HG03354 (cell line): ENCODE results near the gene RRN3.
"Not testable (repeated sequence)": the region's sequence is repeated elsewhere in the genome, so short reads cannot be mapped to it uniquely, and the experiment has no call there.

ENCODE experiments used
- ATAC-seq: cut with Tn5 transposase; IDR thresholded peaks from one replicate; pipeline ENCODE4 v1.9.1; 2021; ENCODE audit warnings: mild to moderate bottlenecking; ENCODE audit not compliant: unreplicated experiment, poor library complexity, severe bottlenecking

Gene RRN3, protein sequence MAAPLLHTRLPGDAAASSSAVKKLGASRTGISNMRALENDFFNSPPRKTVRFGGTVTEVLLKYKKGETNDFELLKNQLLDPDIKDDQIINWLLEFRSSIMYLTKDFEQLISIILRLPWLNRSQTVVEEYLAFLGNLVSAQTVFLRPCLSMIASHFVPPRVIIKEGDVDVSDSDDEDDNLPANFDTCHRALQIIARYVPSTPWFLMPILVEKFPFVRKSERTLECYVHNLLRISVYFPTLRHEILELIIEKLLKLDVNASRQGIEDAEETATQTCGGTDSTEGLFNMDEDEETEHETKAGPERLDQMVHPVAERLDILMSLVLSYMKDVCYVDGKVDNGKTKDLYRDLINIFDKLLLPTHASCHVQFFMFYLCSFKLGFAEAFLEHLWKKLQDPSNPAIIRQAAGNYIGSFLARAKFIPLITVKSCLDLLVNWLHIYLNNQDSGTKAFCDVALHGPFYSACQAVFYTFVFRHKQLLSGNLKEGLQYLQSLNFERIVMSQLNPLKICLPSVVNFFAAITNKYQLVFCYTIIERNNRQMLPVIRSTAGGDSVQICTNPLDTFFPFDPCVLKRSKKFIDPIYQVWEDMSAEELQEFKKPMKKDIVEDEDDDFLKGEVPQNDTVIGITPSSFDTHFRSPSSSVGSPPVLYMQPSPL

DNA sequence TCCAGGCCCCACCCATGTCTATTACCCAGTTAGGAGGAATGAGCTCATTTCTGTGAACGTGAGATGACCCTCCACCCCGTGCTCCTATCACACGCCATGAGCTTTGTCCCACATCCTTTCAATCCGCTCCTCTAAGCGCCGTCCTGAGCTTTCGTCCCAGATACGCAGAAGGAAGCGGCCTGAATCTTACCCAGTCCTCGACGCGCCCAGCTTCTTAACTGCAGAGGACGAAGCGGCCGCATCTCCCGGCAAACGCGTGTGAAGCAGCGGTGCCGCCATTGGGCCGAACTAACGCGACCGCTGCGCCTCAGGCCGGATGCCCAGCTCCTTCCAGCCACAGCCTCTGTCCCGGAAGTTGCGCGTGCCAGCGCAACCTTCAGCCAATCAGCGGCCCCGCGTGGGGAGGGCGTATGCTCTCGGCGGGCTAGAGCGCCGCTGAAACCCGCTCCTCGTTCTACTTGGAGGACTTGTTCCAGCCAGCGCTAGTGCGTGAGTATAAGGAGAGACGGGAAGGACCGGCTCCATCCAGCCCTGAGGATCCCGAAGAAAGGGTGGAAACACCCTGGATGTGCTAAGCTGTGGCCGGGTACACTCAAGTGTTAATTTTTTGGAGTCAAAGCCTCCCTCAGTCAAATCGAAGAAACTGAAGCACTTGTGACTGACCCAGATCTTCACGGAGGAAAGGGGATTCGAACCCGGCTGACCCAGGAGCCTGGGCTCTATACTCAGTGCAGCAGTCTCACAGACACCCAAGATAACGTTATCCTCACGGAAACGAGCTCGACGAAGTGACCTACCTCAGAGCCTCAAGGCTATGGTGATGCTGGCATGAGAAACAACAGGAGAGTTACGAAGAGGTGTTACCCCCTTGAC, at the start of gene RRN3:
Gene RRN3 (minus strand): TSS at position 318 of the 873 bp plus-strand sequence. CDS start 39 bp downstream, at position 279.
- ATAC-seq: peak; percentile 98

DNA sequence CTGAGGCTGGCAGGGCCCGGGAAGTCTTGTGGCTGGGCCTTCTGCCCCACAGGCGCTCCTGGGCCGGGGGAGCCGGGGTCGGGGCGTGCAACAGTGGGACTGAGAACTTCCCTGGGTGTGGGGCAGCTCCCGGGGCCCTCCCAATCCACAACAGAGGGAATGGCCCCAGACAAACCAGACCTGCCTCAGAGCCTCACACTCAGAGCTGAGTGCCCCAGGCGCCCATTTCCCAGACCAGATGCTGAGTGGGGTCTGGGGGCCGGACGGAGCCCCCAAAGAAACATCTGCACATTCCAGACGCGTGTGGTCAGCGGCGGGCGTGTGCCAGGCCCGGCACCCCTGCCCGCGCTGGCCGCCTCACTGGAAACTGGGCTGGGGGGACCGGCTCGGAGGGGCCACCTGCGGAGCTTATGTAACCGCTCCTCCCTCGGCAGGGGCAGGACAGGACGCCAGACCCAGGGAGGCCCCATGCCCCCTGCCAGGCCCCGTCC, 49.6 kb upstream of the RRN3 start:
- ATAC-seq: not testable (repeated sequence)

DNA sequence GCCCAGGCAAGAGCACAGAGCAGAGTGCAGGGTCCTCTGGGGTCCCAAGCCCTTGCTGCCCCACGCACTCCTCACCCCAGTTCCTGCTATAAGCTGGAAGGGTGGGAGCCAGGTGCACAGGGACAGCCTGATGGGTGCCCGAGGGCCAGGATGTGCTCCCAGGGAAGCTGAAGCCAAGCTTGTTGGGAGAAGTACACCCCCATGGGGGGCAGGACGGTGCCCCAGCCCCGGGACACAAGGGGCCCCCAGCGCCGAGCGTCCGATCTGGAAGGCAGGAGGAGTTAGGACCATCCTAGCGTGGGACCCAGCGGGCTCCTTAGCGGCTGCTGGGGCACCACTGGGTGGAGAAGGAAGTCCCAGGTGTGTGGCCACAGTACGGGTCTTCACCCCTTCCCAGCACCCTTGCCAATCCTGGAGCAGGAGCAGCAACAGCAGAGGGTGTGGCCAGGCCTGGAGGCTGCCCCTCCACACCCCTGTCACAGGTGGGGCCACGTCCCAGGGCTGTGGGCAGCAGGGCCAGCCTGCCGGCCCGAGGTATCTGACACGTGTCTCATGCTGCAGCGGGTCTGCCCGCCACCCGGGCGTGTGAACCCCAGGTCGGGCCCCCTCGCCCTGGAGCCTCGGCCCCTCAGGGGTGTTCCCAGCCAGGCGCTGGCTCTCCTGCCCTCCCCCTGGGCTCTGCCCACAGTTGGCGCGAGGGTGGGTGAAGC, 49.0 kb upstream of the RRN3 start:
- not testable (repeated sequence) for ATAC-seq

DNA sequence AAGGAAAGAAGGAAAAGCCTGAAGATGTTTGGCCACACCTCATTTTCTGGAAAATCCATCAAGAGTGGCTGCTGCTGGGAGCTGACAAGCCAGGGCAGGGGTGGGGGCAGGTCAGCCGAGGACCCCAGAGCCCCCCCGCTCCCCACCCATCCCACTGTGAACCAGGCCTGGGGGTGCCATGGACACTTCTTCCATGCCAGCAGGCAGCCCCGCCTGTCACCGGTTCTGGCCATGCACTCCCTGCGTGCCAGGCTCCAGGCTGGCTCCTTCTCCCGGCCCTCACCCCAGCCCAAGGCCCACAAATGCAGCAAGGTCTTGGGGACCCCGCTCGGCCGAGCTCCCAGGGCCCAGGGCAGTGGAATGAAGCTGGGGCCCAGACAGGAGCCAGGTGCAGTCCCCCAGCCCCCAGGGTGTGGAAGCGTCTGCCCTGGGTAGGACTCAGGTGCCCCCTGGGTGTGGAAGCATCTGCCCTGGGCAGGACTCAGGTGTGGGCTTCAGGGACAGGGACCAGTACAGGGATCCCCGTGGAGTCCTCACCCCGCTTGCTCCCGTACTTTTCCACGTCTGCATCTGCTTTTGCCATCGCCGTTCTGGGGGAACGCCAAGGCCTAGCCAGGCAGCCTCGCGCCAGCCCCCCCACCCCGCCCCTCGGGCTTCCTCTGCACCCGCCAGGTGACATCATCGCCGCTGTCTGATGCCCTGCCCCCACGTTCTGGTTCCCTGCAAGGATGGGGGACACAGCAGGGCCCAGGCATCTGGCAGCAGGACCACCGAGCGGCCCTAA, 48.2 kb upstream of the RRN3 start:
- ATAC-seq: not testable (repeated sequence)

DNA sequence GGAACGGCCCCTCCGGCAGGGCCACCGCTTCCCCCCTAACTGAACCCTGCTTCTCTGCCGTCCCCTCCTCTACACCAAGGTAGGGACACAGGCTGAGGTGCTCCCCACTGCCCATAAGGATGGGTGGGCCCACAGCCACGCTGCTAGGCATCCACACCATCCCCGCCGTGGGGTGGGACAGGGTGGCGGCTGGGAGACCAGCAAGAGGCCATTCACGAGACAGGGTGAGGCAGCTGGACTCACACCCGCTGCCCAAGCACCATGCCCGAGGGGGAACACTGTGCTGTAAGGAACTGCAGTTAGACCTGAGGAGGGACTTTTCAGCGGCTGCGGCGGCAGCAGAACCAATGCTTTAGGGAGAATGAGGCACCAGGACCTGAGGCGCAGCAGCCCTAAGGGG, 47.5 kb upstream of the RRN3 start:
- ATAC-seq: no peak

DNA sequence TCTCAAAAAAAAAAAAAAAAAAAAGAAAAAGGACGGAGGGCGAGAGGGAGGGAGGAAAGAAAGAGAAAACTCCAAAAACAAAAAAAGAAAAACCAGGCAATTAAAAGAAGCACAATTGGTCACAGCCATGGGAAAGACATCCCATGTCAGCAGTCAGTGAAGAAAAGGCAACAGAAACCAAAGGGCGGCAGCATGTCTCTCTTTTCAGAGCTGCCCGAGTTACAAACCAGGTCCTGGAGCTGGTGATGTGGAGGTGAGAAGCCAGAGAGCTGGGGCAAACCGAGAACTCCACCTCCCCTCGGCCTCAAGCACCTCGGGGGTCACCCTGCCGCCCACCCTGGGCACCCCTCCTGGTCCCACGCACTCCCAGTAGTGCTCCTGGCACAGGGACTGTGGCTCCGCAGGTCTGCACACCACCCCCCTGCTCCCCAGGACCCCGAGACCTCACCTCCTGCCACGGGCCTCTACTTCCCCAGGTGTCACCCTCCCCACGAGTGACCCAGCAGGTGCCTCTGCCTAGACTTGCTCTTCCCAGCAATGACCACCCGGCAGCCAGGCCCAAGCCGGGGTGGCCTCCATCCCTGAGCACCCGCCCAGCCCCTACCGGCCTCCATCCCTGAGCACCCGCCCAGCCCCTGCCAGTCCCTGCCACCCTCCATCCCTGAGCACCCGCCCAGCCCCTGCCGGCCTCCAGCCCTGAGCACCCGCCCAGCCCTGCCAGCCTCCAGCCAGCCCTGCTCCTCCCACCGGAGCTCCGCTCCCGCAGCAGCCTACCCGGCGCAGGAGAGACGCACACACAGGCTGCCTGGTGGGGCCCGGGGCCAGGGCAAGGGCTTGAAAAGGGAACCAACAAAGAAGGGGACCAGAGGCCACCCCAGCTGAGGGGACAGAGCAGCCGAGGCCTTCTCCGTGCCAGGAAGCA, 46.6 kb upstream of the RRN3 start:
- not testable (repeated sequence) for ATAC-seq

DNA sequence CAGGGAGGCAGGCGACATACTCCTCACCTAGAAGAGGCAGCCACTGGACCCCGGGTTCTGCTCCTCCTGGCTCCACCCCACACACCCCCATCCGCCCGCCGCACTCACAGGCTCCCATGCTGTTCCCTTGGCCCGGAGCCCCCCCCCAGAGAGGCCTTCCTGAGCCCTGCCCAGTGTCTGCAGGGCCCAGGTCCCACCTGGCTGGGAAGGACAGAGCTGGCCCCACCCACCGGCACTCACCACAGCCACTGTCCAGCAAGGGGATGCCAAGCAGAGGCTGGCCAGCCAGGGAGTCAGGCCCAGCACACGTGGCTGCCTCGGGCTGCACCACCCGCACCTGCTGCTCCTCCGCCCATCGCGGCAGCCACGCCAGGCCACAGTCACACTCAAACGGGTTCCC, 43.4 kb upstream of the RRN3 start:
- not testable (repeated sequence) for ATAC-seq

DNA sequence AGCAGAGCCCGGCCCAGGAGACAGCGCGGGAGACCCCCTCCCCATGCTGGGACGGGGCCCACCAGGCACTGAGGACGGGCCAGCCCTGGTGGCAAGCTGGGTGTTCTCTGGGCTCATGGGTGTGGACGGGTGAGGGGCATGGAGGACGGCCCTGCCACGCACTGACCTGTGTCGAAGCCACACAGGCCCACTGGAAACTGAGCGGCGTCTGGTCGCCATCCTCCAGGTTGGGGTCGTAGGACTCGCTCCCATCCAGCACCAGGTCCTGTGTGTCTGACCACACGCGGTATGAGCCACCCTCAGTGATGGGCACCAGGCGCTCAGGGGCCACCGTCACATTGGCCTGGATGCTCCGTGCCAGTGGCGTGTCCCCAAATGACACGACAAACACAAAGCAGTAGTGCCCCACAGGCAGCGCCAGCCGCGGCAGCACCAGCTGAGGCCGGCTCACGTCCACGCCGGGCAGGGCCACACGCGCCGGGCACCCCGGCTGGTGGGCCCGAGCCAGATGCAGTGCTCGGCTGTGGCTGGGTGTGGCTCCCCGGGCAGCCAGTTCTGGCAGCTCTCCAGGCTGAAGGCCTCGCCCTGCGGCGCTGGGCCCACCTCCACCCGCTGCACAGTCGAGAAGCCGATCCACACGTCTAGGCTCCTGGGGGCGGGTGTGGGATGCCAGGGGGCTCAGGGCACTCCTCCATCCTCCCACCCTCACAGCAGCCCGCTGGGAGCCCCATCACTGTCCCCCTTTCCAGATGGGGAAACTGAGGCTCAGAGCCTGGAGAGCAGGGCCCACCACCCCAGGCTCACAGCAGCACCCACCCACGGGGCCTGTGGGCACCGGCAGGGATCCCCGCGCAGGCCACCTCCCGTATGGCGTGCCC, 41.6 kb upstream of the RRN3 start:
- not testable (repeated sequence) for ATAC-seq

DNA sequence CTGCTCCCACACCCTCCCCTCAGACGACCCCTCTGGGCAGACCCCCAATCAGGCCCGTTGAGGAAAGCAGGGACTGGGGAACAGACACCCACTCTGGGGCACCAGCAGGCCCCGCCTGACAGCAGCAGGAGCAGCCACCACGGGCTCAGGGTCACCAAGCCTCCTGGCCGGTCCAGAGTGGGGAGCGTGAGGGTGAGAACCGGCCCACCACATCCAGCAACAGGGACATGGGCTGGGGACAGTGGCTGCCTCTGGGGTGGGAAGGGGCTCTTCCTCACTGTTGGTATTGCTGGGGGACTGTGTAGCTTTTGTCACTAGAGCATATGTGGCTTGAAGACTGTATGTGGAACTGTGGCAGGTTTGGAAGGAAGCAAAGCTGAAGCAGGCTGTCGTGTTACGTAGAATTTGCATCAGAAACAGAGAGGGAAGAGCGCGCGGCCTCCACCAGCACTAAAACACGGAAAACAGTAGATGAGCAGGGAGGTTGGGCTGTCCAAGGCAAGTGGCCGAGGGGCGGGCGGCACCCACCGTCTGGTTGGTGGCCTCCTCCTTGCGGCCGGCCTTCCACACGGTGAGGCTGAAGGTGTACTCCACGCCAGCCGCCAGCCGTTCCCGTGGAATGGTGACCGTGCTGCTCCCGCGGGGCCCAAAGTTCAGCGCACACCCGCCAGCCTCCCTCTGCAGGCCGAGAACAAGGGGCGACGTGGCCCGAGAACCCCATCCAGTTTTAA, 40.8 kb upstream of the RRN3 start:
- not testable (repeated sequence) for ATAC-seq

DNA sequence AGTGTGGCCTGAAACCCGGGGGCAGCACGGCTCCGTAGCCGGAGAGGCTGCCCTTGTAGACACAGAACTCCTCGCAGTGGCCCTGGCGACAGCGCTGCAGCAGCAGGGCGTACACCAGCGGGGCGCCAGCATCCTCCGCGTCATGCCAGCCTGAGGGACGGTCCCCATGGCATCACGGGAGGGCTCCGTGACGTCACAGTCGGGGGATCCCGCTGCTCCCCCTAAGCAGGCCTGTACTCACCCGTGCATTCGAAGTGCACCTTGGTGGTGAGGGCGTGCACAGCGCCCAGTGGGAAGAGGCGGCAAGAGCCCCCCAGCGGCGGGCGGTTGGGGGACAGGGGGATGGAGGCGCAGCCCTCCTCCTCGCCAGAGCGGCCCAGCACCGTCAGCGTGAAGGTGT, 39.5 kb upstream of the RRN3 start:
- not testable (repeated sequence) for ATAC-seq

DNA sequence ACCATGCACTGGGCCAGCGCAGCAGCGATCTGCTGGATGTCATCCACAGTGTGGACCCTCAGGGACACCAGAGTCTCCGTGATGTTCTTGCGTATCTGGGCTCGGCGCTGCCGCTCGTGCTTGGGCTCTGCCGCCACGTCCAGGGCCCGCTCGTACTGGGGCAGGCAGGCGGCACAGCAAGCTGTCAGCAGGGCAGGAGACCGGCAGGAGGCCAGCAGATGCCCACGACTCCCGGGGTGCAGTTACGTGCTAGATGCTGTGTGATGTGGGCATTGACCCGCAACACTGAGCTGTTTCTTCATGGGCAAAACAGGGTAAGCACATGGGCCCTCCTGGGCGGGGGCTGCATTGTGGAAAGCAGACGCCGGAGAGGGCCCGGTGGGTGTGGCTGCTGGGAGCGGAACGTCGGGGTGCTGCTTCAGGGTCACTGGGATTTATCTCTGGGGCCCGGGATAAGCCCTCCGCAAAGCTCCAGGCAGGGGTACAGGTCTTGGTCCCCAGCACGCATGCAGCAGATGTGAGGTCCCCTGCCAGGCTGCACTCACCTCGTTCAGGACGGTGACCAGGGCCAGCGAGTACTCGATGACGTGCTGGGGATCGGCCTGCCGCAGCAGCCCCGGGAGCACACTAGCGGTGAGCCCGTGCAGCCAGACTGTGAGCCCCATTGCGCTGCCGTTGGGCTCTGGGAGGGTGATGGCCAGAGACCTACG, 38.8 kb upstream of the RRN3 start:
- not testable (repeated sequence) for ATAC-seq

DNA sequence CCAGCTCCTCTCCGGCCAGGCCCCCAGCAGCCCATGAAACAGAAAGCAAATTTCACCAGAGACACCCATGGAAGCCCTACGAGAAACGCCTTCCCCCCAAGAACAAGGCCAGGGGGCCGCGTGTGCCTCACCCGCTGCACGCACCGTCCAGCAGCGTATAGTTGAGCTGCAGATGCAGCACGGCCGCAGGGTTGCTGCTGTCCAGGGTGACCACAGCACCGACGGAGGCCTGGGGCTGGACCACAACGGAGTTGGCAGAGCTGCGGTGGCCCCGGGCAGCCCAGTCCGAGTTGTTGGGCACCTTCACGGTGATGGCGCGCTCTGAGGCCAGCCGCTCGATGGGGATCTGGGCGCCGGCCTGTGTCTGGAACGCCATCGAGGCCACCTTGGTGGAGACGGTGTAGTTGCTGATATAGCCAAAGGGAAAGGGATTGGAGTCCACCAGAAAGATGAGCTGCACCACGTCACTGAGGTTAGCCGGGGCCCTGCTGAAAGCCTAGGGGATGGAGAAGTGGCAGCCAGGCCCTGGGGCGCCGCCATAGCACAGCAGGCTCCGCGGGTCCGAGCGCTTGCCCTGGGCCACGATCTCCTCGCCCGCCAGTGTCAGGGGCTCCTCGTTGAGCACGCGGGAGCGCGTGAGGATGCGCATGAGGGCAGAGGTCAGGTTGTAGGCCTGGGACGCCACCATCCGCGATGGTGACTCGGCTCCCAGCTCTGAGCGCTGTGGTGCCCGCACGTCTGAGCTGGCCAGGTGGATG, 37.0 kb upstream of the RRN3 start:
- not testable (repeated sequence) for ATAC-seq

DNA sequence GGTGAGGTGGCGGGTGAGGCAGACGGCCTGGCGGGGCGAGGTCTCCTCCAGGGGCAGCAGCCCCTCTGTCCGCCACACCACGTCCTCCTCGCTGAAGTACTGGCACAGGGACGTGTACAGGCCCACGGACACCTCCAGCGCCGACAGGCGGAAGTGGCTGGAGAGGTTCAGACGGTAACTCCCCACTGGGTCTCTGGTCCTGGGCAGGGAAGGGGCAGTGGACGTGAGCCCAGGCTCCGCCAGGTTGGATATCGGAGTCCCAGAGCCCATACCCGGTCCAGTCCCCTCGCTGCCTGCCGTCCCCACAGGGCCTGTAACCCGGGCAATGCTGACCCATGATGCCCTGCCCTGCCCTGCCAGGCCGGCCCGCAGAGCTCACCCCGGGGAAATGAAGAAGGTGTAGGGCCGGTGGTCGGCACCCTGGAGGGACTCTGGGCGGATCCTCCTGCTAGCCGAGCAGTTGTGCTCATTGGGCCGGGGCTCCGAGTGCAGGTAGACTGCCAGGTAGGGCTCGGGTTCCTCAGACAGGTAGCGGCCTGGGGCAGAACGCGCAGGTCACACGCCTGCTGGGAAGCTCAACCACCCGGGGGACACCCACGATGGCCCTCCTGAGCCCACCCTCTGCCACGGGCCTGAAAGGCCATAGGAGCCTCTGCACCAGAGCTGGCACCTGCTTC, 36.3 kb upstream of the RRN3 start:
- ATAC-seq: not testable (repeated sequence)
